K562 (cell line): ENCODE data around the gene OSM. TPM values are rescaled to one million over a fixed set of nuclear protein-coding genes. Genes with fewer than 3 reads are reported as not detected.

Experiments used
- ATF7 ChIP-seq: fragments of 450-650 bp; IDR thresholded peaks from 2 replicates; pipeline ENCODE4 v1.7.1; 2014; ENCODE audit warnings: mild to moderate bottlenecking, moderate library complexity
- CHD2 ChIP-seq: IDR thresholded peaks from 2 replicates; pipeline ENCODE4 v1.6.1; 2011; ENCODE audit warnings: low read depth, low read length
- HMG20A ChIP-seq: fragments of 450-650 bp; formaldehyde crosslinking; conservative IDR thresholded peaks from 2 replicates; pipeline ENCODE4 v1.4.0; 2020; ENCODE audit warnings: mild to moderate bottlenecking, mixed read lengths
- ILF3 ChIP-seq: fragments of 450-650 bp; IDR thresholded peaks from 2 replicates; pipeline ENCODE4 v1.6.1; 2018; ENCODE audit warnings: antibody characterized with exemption, mild to moderate bottlenecking, moderate library complexity, borderline replicate concordance
- RBM39 ChIP-seq: fragments of 200-400 bp; formaldehyde crosslinking; optimal IDR thresholded peaks from 2 replicates; pipeline ENCODE3; 2018; ENCODE audit warnings: low read depth, low read length
- U2AF1 ChIP-seq: fragments of 200-400 bp; formaldehyde crosslinking; optimal IDR thresholded peaks from 2 replicates; pipeline ENCODE3; 2017; ENCODE audit warnings: mild to moderate bottlenecking, low read depth, low read length, moderate library complexity
- ZBTB1 ChIP-seq: sonication (generic); formaldehyde crosslinking; IDR thresholded peaks from 2 replicates; pipeline ENCODE4 v1.8.1; 2023; ENCODE audit warnings: missing genetic modification reagents, low read depth, mild to moderate bottlenecking, borderline replicate concordance
- ZBTB7A ChIP-seq: IDR thresholded peaks from 2 replicates; pipeline ENCODE4 v1.6.1; 2011; ENCODE audit warnings: low read depth, mild to moderate bottlenecking, low read length, moderate library complexity, borderline replicate concordance; ENCODE audit not compliant: control insufficient read depth
- ZEB2 ChIP-seq: fragments of 450-650 bp; IDR thresholded peaks from 2 replicates; pipeline ENCODE4 v1.6.1; 2016
- ZNF134 ChIP-seq: fragments of 250-450 bp; sonication (Bioruptor Pico); conservative IDR thresholded peaks from 2 replicates; pipeline ENCODE4 v1.4.0; 2020
- ZNF239 ChIP-seq: fragments of 250-450 bp; sonication (Bioruptor Pico); IDR thresholded peaks from 2 replicates; pipeline ENCODE4 v1.4.0; 2020; ENCODE audit warnings: mild to moderate bottlenecking
- ZNF57 ChIP-seq: fragments of 450-650 bp; formaldehyde crosslinking; IDR thresholded peaks from 2 replicates; pipeline ENCODE4 v1.4.0; 2020; ENCODE audit warnings: mild to moderate bottlenecking, moderate library complexity
- ZNF778 ChIP-seq: fragments of 450-650 bp; formaldehyde crosslinking; IDR thresholded peaks from 2 replicates; pipeline ENCODE4 v1.4.0; 2020; ENCODE audit warnings: mild to moderate bottlenecking, moderate library complexity
- polyA plus RNA-seq, 8 experiments: library from polyadenylated mRNA; depleted of rRNA in 4 of 8; stranded (reverse) in 5 of 8; unstranded in 3 of 8; fragments of >200 nt; fragmentation: Nextera tagmentation in 2 of 8; fragmentation: Illumina TruSeq in 1 of 8; extraction: Ambion mirVana in 2 of 8; extraction: Trizol in 1 of 8; gene quantifications; 2 replicates each; pipeline versions ENCODE4 v1.2.1 to v1.2.3, GENCODE V29; 2011 to 2014; ENCODE audit warnings: inconsistent platforms in 1 of 8, missing spikeins in 1 of 8
- total RNA-seq, 7 experiments: library from RNA; depleted of rRNA in 6 of 7; stranded (reverse); fragments of >200 nt in 6 of 7; fragmentation: Illumina TruSeq in 2 of 7; extraction: Trizol in 2 of 7; gene quantifications; 2 replicates each; pipeline versions ENCODE4 v1.2.1 to v1.2.3, GENCODE V29; 2011 to 2021; ENCODE audit warnings: low replicate concordance in 1 of 7
- TF ChIP-seq, protein P1 (sequence below): fragments of 450-650 bp; IDR thresholded peaks from 2 replicates; pipeline ENCODE4 v1.6.1; 2017; ENCODE audit warnings: antibody characterized with exemption, mild to moderate bottlenecking
- TF ChIP-seq, protein P2 (sequence below): fragments of 450-650 bp; conservative IDR thresholded peaks from 2 replicates; pipeline ENCODE4 v1.6.1; 2016; ENCODE audit warnings: missing genetic modification characterization, low read depth, mild to moderate bottlenecking, missing compliant biosample characterization, moderate library complexity
- TF ChIP-seq, protein P3 (sequence below), 3 experiments: fragments of 200-800 bp in 1 of 3; sonication (Bioruptor generic) in 1 of 3; sonication (generic) in 1 of 3; formaldehyde crosslinking in 1 of 3; IDR thresholded peaks; 2 replicates each; pipeline versions ENCODE4 v1.6.1 to v1.8.0; 2016 to 2022; ENCODE audit warnings: mild to moderate bottlenecking in 2 of 3, missing compliant biosample characterization in 2 of 3, missing genetic modification characterization in 2 of 3, missing genetic modification reagents in 1 of 3
- TF ChIP-seq, protein P4 (sequence below): sonication (generic); formaldehyde crosslinking; IDR thresholded peaks from 2 replicates; pipeline ENCODE4 v1.8.1; 2023; ENCODE audit warnings: mild to moderate bottlenecking, missing genetic modification reagents

OSM gene
- total and polyA plus RNA-seq, 9 of the 15 experiments (the other 6 are each of a cell fraction or from before 2014, with no cell fraction given), result 0.22 TPM; not detected in 8

DNA sequence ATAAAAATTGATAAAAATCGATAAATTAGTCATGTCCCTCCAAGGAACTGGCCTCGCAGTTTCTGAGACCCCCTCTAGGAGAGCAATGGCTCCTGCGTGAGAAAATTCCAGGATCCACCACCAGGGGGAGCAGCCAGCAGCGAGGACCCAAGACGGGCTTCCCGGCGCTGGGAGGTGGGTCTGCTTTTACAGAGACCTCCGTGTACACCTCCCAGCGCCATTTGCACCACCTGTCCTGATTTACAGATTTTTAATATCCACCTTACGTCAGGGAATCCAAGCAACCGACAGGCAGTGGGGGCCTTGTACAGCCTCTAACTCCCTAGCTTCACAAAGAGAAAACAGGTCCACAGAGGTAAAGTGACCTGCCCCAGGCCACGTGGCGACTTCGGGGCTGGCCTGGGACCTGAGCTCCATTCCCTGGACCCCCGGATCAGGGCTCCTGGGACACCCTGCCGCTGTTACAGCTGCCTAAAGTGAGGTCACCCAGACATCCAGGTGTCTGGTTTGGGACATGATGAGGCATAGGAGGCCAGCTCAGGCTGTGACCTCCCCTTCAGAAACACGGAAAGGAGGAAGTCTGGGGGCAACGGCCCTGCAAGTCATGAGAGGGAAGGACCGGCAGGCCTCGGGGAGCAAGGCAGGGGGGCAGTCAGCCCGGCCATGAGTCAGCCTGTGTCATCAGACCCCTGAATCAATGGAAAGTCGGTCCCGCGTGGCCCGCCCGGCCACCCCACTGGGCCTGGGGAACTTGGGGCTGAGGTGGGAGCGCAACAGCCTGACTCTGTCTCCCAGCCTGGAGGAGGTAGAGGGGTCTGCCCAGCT is 3.5 kb downstream of the OSM start (continued):
- TF ChIP-seq, protein P1, sequence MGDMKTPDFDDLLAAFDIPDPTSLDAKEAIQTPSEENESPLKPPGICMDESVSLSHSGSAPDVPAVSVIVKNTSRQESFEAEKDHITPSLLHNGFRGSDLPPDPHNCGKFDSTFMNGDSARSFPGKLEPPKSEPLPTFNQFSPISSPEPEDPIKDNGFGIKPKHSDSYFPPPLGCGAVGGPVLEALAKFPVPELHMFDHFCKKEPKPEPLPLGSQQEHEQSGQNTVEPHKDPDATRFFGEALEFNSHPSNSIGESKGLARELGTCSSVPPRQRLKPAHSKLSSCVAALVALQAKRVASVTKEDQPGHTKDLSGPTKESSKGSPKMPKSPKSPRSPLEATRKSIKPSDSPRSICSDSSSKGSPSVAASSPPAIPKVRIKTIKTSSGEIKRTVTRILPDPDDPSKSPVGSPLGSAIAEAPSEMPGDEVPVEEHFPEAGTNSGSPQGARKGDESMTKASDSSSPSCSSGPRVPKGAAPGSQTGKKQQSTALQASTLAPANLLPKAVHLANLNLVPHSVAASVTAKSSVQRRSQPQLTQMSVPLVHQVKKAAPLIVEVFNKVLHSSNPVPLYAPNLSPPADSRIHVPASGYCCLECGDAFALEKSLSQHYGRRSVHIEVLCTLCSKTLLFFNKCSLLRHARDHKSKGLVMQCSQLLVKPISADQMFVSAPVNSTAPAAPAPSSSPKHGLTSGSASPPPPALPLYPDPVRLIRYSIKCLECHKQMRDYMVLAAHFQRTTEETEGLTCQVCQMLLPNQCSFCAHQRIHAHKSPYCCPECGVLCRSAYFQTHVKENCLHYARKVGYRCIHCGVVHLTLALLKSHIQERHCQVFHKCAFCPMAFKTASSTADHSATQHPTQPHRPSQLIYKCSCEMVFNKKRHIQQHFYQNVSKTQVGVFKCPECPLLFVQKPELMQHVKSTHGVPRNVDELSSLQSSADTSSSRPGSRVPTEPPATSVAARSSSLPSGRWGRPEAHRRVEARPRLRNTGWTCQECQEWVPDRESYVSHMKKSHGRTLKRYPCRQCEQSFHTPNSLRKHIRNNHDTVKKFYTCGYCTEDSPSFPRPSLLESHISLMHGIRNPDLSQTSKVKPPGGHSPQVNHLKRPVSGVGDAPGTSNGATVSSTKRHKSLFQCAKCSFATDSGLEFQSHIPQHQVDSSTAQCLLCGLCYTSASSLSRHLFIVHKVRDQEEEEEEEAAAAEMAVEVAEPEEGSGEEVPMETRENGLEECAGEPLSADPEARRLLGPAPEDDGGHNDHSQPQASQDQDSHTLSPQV, result peak; percentile 75
- TF ChIP-seq ATF7 (no peak), ZNF134 (no peak), ZBTB7A (peak; percentile 72), U2AF1 (no peak), CHD2 (no peak), ZNF778 (no peak), HMG20A (CRISPR knock-in tag) (no peak), ZNF239 (CRISPR knock-in tag) (no peak), ZEB2 (no peak), ILF3 (no peak), RBM39 (no peak), ZBTB1 (CRISPR knock-in tag) (no peak), ZNF57 (CRISPR knock-in tag) (no peak)
- TF ChIP-seq, protein P2, sequence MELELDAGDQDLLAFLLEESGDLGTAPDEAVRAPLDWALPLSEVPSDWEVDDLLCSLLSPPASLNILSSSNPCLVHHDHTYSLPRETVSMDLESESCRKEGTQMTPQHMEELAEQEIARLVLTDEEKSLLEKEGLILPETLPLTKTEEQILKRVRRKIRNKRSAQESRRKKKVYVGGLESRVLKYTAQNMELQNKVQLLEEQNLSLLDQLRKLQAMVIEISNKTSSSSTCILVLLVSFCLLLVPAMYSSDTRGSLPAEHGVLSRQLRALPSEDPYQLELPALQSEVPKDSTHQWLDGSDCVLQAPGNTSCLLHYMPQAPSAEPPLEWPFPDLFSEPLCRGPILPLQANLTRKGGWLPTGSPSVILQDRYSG (tag), result no peak
- TF ChIP-seq, protein P3, sequence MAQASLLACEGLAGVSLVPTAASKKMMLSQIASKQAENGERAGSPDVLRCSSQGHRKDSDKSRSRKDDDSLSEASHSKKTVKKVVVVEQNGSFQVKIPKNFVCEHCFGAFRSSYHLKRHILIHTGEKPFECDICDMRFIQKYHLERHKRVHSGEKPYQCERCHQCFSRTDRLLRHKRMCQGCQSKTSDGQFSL (CRISPR knock-in tag; IDR thresholded peaks at IDR 0.05), result no peak
- TF ChIP-seq, protein P3 (tag; IDR thresholded peaks at IDR 0.05), result no peak
- TF ChIP-seq, protein P4, sequence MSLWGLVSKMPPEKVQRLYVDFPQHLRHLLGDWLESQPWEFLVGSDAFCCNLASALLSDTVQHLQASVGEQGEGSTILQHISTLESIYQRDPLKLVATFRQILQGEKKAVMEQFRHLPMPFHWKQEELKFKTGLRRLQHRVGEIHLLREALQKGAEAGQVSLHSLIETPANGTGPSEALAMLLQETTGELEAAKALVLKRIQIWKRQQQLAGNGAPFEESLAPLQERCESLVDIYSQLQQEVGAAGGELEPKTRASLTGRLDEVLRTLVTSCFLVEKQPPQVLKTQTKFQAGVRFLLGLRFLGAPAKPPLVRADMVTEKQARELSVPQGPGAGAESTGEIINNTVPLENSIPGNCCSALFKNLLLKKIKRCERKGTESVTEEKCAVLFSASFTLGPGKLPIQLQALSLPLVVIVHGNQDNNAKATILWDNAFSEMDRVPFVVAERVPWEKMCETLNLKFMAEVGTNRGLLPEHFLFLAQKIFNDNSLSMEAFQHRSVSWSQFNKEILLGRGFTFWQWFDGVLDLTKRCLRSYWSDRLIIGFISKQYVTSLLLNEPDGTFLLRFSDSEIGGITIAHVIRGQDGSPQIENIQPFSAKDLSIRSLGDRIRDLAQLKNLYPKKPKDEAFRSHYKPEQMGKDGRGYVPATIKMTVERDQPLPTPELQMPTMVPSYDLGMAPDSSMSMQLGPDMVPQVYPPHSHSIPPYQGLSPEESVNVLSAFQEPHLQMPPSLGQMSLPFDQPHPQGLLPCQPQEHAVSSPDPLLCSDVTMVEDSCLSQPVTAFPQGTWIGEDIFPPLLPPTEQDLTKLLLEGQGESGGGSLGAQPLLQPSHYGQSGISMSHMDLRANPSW (CRISPR knock-in tag), result no peak
